ENCODE results near the gene MAPK10. TPM values are rescaled to one million over a fixed set of nuclear protein-coding genes. Genes with fewer than 3 reads are reported as not detected.

The MAPK10 gene
- total and polyA plus RNA-seq, 2 donors (not counting 3 experiments of a cell fraction or from before 2014, with no cell fraction given): 0.17 TPM; not detected in 1

DNA sequence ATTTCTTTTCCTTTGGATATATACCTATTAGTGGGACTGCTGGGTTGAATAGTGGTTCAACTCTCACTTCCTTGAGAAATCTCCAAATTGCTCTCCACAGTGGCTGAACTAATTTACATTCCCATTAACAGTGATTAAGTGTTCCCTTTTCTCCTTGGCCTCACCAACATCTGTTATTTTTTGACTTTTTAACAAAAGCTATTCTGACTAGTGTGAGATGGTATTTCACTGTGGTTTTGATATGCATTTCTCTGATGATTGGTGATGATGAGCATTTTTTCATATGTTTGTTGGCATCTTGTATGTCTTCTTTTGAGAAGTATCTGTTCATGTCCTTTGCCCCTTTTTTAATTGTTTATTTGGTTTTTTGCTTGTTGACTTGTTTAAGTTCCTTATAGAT is 413.0 kb downstream of the MAPK10 start:
- peaks cover 6% of the 10 kb centered on the region for H3K4me1 ChIP-seq (ENCODE audit: control insufficient read depth, extremely low read depth, insufficient read depth, low read length)
- intact Hi-C loops (cut with micrococcal nuclease) (no loop called here), dilution Hi-C loops (cut with MboI; ENCODE audit: extremely low pct_ligation_motif_present, low sequenced_read_pairs) (no loop called here)
- FAIRE-seq (no peak), DNase-seq (ENCODE audit: low read depth, low spot score) (no peak)
- peaks cover 4% of the 10 kb centered on the region for H4K20me1 ChIP-seq (replicated peaks; ENCODE audit: control insufficient read depth, extremely low read depth, insufficient read depth, low read length)
- no peaks in the 10 kb centered on the region for H3K9me3 ChIP-seq (replicated peaks; ENCODE audit: control insufficient read depth, insufficient read depth, low read length)
- CTCF ChIA-PET: interaction anchor here (1.4 kb wide), 1 partner anchor 150 kb away, joined by 3 read pairs; no protein-coding TSS in a partner anchor
- H3K27ac ChIP-seq (ENCODE audit: insufficient read depth, low read depth, low read length): no peak overlapping the region
- H3K9me1 ChIP-seq (replicated peaks; ENCODE audit: control insufficient read depth, extremely low read depth, insufficient read depth, low read length): no peaks in the 10 kb centered on the region
- TF ChIP-seq, protein P1, sequence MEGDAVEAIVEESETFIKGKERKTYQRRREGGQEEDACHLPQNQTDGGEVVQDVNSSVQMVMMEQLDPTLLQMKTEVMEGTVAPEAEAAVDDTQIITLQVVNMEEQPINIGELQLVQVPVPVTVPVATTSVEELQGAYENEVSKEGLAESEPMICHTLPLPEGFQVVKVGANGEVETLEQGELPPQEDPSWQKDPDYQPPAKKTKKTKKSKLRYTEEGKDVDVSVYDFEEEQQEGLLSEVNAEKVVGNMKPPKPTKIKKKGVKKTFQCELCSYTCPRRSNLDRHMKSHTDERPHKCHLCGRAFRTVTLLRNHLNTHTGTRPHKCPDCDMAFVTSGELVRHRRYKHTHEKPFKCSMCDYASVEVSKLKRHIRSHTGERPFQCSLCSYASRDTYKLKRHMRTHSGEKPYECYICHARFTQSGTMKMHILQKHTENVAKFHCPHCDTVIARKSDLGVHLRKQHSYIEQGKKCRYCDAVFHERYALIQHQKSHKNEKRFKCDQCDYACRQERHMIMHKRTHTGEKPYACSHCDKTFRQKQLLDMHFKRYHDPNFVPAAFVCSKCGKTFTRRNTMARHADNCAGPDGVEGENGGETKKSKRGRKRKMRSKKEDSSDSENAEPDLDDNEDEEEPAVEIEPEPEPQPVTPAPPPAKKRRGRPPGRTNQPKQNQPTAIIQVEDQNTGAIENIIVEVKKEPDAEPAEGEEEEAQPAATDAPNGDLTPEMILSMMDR (IDR thresholded peaks at IDR 0.05; ENCODE audit: extremely low read depth in 1 of 2, insufficient read depth in 1 of 2, low read depth in 1 of 2, low read length in 2 of 2): no peak
- TF ChIP-seq EZH2 (IDR thresholded peaks at IDR 0.05; ENCODE audit: borderline replicate concordance, low read depth, low read length, severe bottlenecking) (no peak), GATA2 (IDR thresholded peaks at IDR 0.05; ENCODE audit: insufficient read depth, insufficient read length, low read depth, low read length) (no peak), POLR2AphosphoS5 (IDR thresholded peaks at IDR 0.05; ENCODE audit: insufficient read depth, low read depth, low read length) (no peak), MYC (IDR thresholded peaks at IDR 0.05; ENCODE audit: low read depth, low read length) (no peak), FOS (IDR thresholded peaks at IDR 0.05; ENCODE audit: borderline replicate concordance, insufficient read depth, low read length) (no peak), POLR2A (IDR thresholded peaks at IDR 0.05; ENCODE audit: low read depth, low read length) (no peak), JUN (IDR thresholded peaks at IDR 0.05; ENCODE audit: borderline replicate concordance, insufficient read depth, insufficient read length, low read depth) (no peak)
- TF ChIP-seq, protein P2, sequence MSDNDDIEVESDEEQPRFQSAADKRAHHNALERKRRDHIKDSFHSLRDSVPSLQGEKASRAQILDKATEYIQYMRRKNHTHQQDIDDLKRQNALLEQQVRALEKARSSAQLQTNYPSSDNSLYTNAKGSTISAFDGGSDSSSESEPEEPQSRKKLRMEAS (IDR thresholded peaks at IDR 0.05; ENCODE audit: insufficient read depth, insufficient read length): no peak
- no peak overlapping the region for H2AFZ ChIP-seq (ENCODE audit: low read depth, low read length)
- peaks cover 0 to 7% of the 10 kb centered on the region in 2 experiments for H3K36me3 ChIP-seq (ENCODE audit: control insufficient read depth in 2 of 2, extremely low read depth in 1 of 2, insufficient read depth in 2 of 2, low read length in 2 of 2)
- no peak overlapping the region for H3K4me3 ChIP-seq (replicated peaks in 1 of 3; ENCODE audit: insufficient read depth in 1 of 3, low read depth in 1 of 3, low read length in 3 of 3)
- POLR2A ChIA-PET: no interaction called here
- peaks cover 89% of the 10 kb centered on the region for H3K79me2 ChIP-seq (ENCODE audit: control insufficient read depth, insufficient read depth, low read length)
- H3K27me3 ChIP-seq (ENCODE audit: control insufficient read depth in 2 of 2, insufficient read depth in 2 of 2, low read length in 2 of 2): no peaks in the 10 kb centered on the region
- H3K9ac ChIP-seq (replicated peaks; ENCODE audit: extremely low read depth, insufficient read depth, low read length): no peak overlapping the region
- no peak overlapping the region for H3K4me2 ChIP-seq (ENCODE audit: insufficient read depth, low read length)
- no TSS peak for BruUV-seq (replicated peaks)

Measured in endothelial cell of umbilical vein (primary cell).